Measurements from ENCODE around the gene MTCL1. TPM values are rescaled to one million over a fixed set of nuclear protein-coding genes. Genes with fewer than 3 reads are reported as not detected.

Gene MTCL1
- total RNA-seq, 1 experiment from 2014 or later, result 11.2 TPM

GRCh38 chr18:8806798-8807487 lies 101.6 kb downstream of the MTCL1 start:
- ChIA-PET POLR2A (ENCODE audit: low non-redundant PET) (no interaction called here), CTCF (no interaction called here)
- Histone ChIP-seq H3K4me3 (ENCODE audit: low read depth, low read length, poor library complexity, severe bottlenecking) (no peak overlapping the region), H3K9me3 (ENCODE audit: low read depth, low read length, poor library complexity, severe bottlenecking) (no peaks in the 10 kb centered on the region), H3K27me3 (replicated peaks; ENCODE audit: insufficient read depth, low read depth, low read length, poor library complexity) (no peaks in the 10 kb centered on the region), H3K36me3 (ENCODE audit: insufficient read depth, low read length, poor library complexity, severe bottlenecking) (no peaks in the 10 kb centered on the region), H3K27ac (ENCODE audit: low read depth, low read length, poor library complexity, severe bottlenecking) (no peak overlapping the region), H3K4me1 (ENCODE audit: insufficient read depth, low read length, poor library complexity, severe bottlenecking) (no peaks in the 10 kb centered on the region)
- no peak for DNase-seq (ENCODE audit: low spot score)
- TF ChIP-seq EZH2 (IDR thresholded peaks at IDR 0.05; ENCODE audit: borderline replicate concordance, low read depth, low read length, poor library complexity, severe bottlenecking) (no peak), CTCF (conservative IDR thresholded peaks at IDR 0.05; ENCODE audit: low read depth, low read length) (no peak)
- intact Hi-C loops (cut with micrococcal nuclease; ENCODE audit: unreplicated experiment), result no loop called here
- no TSS peak for BruUV-seq (replicated peaks)

- TF ChIP-seq CTCF (conservative IDR thresholded peaks at IDR 0.05; ENCODE audit: low read depth, low read length) (no peak), EZH2 (IDR thresholded peaks at IDR 0.05; ENCODE audit: borderline replicate concordance, low read depth, low read length, poor library complexity, severe bottlenecking) (no peak)
- ChIA-PET POLR2A (ENCODE audit: low non-redundant PET) (no interaction called here), CTCF (no interaction called here)
- intact Hi-C loops (cut with micrococcal nuclease; ENCODE audit: unreplicated experiment), result no loop called here
- H3K4me1 ChIP-seq (ENCODE audit: insufficient read depth, low read length, poor library complexity, severe bottlenecking), result no peaks in the 10 kb centered on the region
- no peak for DNase-seq (ENCODE audit: low spot score)
- H3K36me3 ChIP-seq (ENCODE audit: insufficient read depth, low read length, poor library complexity, severe bottlenecking), result no peaks in the 10 kb centered on the region
- H3K4me3 ChIP-seq (ENCODE audit: low read depth, low read length, poor library complexity, severe bottlenecking), result no peak overlapping the region
- no peaks in the 10 kb centered on the region for H3K9me3 ChIP-seq (ENCODE audit: low read depth, low read length, poor library complexity, severe bottlenecking)
- H3K27ac ChIP-seq (ENCODE audit: low read depth, low read length, poor library complexity, severe bottlenecking), result no peak overlapping the region
- no TSS peak for BruUV-seq (replicated peaks)
- H3K27me3 ChIP-seq (replicated peaks; ENCODE audit: insufficient read depth, low read depth, low read length, poor library complexity), result no peaks in the 10 kb centered on the region
These were observed 102.1 kb downstream of the MTCL1 start for GRCh38 chr18:8807488-8807805.

GRCh38 chr18:8808001-8808400 lies 102.6 kb downstream of the MTCL1 start:
- Histone ChIP-seq H3K27ac (ENCODE audit: low read depth, low read length, poor library complexity, severe bottlenecking) (no peak overlapping the region), H3K9me3 (ENCODE audit: low read depth, low read length, poor library complexity, severe bottlenecking) (no peaks in the 10 kb centered on the region), H3K27me3 (replicated peaks; ENCODE audit: insufficient read depth, low read depth, low read length, poor library complexity) (no peaks in the 10 kb centered on the region), H3K4me3 (ENCODE audit: low read depth, low read length, poor library complexity, severe bottlenecking) (no peak overlapping the region), H3K4me1 (ENCODE audit: insufficient read depth, low read length, poor library complexity, severe bottlenecking) (no peaks in the 10 kb centered on the region), H3K36me3 (ENCODE audit: insufficient read depth, low read length, poor library complexity, severe bottlenecking) (no peaks in the 10 kb centered on the region)
- ChIA-PET POLR2A (ENCODE audit: low non-redundant PET) (no interaction called here), CTCF (interaction anchor here (0.7 kb wide), 1 partner anchor 419 kb away, joined by 4 read pairs; no protein-coding TSS in a partner anchor)
- TF ChIP-seq CTCF (conservative IDR thresholded peaks at IDR 0.05; ENCODE audit: low read depth, low read length) (no peak), EZH2 (IDR thresholded peaks at IDR 0.05; ENCODE audit: borderline replicate concordance, low read depth, low read length, poor library complexity, severe bottlenecking) (no peak)
- BruUV-seq (replicated peaks), result no TSS peak
- no peak for DNase-seq (ENCODE audit: low spot score)
- intact Hi-C loops (cut with micrococcal nuclease; ENCODE audit: unreplicated experiment), result no loop called here

Measured in A673 (cell line).